ENCODE data around the gene TMEM69. TPM values are rescaled to one million over a fixed set of nuclear protein-coding genes. Genes with fewer than 3 reads are reported as not detected.
A peak's percentile ranks its signal among the peaks of the same experiment; 100 is the strongest.

Gene TMEM69
- total and polyA plus RNA-seq, 10 of the 15 experiments (the other 5 are each of a cell fraction or from before 2014, with no cell fraction given) = 44.6 to 162 (median 88.8) TPM

DNA sequence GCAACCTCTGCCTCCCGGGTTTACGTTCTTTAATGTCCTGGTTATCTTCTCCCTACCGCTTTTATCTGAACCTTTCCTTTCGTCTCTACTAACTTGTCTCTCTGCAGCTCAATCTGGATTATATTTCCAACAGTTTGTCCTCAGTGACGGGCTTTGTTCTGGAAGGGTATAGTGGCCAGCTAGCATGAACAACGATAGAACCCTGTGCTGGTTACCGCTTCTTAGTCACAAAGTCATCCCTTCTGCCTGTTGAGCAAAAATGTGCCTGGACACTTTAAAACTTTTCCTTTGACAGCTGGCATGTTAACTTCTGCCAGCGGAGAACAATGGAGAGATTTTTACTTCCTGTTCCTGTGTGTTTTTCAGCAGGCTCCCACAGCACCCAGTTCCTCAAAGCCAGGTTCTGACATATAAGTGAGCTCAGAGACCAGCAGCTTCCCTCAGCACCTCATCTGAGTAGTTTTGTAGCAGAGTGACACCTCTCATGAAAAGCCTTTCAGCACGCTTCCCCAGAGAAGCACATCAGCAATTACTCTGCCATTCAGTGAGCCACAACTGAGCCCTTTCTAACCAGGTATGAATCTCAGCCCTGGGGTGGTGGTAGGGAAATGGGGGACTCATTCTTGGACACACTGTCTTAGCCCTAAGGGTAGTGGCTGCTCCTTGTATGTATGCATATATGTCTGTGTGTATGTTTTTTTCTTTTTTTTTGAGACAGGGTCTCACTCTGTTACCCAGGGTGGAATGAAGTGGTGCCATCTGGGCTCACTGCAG is 40.5 kb upstream of the TMEM69 start (continued):
- TF ChIP-seq ATF2 (IDR thresholded peaks at IDR 0.05; ENCODE audit: low read length) (no peak), CREB1 (IDR thresholded peaks at IDR 0.05; ENCODE audit: low read depth) (no peak), ZNF384 (IDR thresholded peaks at IDR 0.05; ENCODE audit: borderline replicate concordance, low read depth, low read length) (no peak), POLR2A (IDR thresholded peaks at IDR 0.05; ENCODE audit: low read depth, low read length) (peak; percentile 33; the same call in 1 of the 2 replicates), PML (IDR thresholded peaks at IDR 0.05; ENCODE audit: low read length) (no peak), CEBPB (IDR thresholded peaks at IDR 0.05; ENCODE audit: borderline replicate concordance in 1 of 2, low read depth in 2 of 2, low read length in 2 of 2) (no peak), MTA2 (IDR thresholded peaks at IDR 0.05; ENCODE audit: low read depth) (no peak), TCF3 (IDR thresholded peaks at IDR 0.05; ENCODE audit: borderline replicate concordance, insufficient read depth, low read depth, low read length) (no peak)

GRCh38 chr1:45654540-45655280 is 33.3 kb upstream of the TMEM69 start:
- FAIRE-seq (no peak), ATAC-seq (no peak), DNase-seq (ENCODE audit: low read depth, low spot score) (no peak)
- in situ Hi-C loops (cut with MboI) (no loop called here), intact Hi-C loops (cut with micrococcal nuclease; ENCODE audit: unreplicated experiment) (no loop called here)
- Histone ChIP-seq H3K27ac (ENCODE audit: control insufficient read depth, insufficient read depth) (no peak overlapping the region), H3K79me2 (ENCODE audit: control insufficient read depth, insufficient read depth, low read length) (no peaks in the 10 kb centered on the region; the same call in 1 of the 2 replicates), H3K9ac (ENCODE audit: control insufficient read depth, insufficient read depth, low read length) (no peak overlapping the region), H3K4me3 (no peak overlapping the region), H3K4me2 (ENCODE audit: control insufficient read depth, insufficient read depth) (no peak overlapping the region), H3K27me3 (replicated peaks in 1 of 2; ENCODE audit: control insufficient read depth in 2 of 2, insufficient read depth in 2 of 2, low read length in 1 of 2) (no peaks in the 10 kb centered on the region), H2AFZ (ENCODE audit: control insufficient read depth, low read depth, low read length) (no peak overlapping the region), H4K20me1 (ENCODE audit: control insufficient read depth, insufficient read depth) (no peaks in the 10 kb centered on the region), H3K4me1 (ENCODE audit: control insufficient read depth, insufficient read depth, low read length) (no peaks in the 10 kb centered on the region), H3K9me3 (replicated peaks; ENCODE audit: control insufficient read depth, insufficient read depth, low read length) (no peaks in the 10 kb centered on the region), H3K36me3 (ENCODE audit: control insufficient read depth in 2 of 2, insufficient read depth in 2 of 2, low read length in 1 of 2) (peaks cover 23 to 62% of the 10 kb centered on the region in 2 experiments)
- POLR2A ChIA-PET = no interaction called here
- SMC1A ChIA-PET (ENCODE audit: uncharacterized antibody, unreplicated experiment) = interaction anchor here (1.2 to 2.0 kb wide), 3 partner anchors 10 to 75 kb away, joined by 3 to 13 read pairs (median 5); no protein-coding TSS in a partner anchor
- BruUV-seq (replicated peaks) = TSS peak; percentile 14
- CTCF ChIA-PET = interaction anchor here (0.5 kb wide), 1 partner anchor 41 kb away, joined by 3 read pairs; no protein-coding TSS in a partner anchor
- 61% methylated on average over 12 of the region's 12 CpGs for WGBS (ENCODE audit: insufficient coverage, insufficient replicate concordance, low lambda C conversion rate, missing lambda C conversion rate)
- RAD21 ChIA-PET (ENCODE audit: unreplicated experiment) = no interaction called here
- TF ChIP-seq MEF2A (IDR thresholded peaks at IDR 0.05; ENCODE audit: insufficient read depth, low read depth, low read length) (0 out of 2 replicates have a peak, but pooled peaks have one; percentile 11), YBX1 (IDR thresholded peaks at IDR 0.05) (no peak), JUND (IDR thresholded peaks at IDR 0.05; ENCODE audit: low read depth, low read length) (no peak), RELB (IDR thresholded peaks at IDR 0.05; ENCODE audit: low read depth) (no peak), MYC (IDR thresholded peaks at IDR 0.05; ENCODE audit: insufficient read depth, insufficient read length, insufficient replicate concordance, low read length, severe bottlenecking) (no peak), HDAC6 (IDR thresholded peaks at IDR 0.05; ENCODE audit: unreplicated experiment) (no peak), SP1 (IDR thresholded peaks at IDR 0.05; ENCODE audit: low read depth, low read length) (no peak)
- TF ChIP-seq, protein P1, sequence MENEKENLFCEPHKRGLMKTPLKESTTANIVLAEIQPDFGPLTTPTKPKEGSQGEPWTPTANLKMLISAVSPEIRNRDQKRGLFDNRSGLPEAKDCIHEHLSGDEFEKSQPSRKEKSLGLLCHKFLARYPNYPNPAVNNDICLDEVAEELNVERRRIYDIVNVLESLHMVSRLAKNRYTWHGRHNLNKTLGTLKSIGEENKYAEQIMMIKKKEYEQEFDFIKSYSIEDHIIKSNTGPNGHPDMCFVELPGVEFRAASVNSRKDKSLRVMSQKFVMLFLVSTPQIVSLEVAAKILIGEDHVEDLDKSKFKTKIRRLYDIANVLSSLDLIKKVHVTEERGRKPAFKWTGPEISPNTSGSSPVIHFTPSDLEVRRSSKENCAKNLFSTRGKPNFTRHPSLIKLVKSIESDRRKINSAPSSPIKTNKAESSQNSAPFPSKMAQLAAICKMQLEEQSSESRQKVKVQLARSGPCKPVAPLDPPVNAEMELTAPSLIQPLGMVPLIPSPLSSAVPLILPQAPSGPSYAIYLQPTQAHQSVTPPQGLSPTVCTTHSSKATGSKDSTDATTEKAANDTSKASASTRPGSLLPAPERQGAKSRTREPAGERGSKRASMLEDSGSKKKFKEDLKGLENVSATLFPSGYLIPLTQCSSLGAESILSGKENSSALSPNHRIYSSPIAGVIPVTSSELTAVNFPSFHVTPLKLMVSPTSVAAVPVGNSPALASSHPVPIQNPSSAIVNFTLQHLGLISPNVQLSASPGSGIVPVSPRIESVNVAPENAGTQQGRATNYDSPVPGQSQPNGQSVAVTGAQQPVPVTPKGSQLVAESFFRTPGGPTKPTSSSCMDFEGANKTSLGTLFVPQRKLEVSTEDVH (IDR thresholded peaks at IDR 0.05; ENCODE audit: low read depth, partially characterized antibody) = no peak
